Pancreas (tissue), 10 donors: ENCODE results near the gene UBXN11. TPM values are rescaled to one million over a fixed set of nuclear protein-coding genes. Genes with fewer than 3 reads are reported as not detected.

Source experiments
- ATAC-seq, 4 donors: fragments of 200-7000 bp; cut with Tn5 transposase; one replicate each; pipeline versions ENCODE4 v1.8.0 to v1.9.1; 2020; ENCODE audit warnings: mild to moderate bottlenecking in 4 of 4, moderate library complexity in 4 of 4
- DNase-seq, 6 donors: peaks; one replicate each; pipeline ENCODE4 v3.0.0-alpha.2; 2020
- FAIRE-seq: peaks from 2 replicates; lab custom pipeline; 2012; peaks lifted over from hg19 to GRCh38; lab: Jason Lieb, UNC
- H3K27ac ChIP-seq, 4 donors: fragments of 200-600 bp; sonication (generic); 1 replicate in 3 of 4; 2 replicates in 1 of 4; pipeline versions ENCODE4 v1.5.0 to v1.8.0; 2020
- H3K27me3 ChIP-seq, 4 donors: fragments of 200-600 bp; one replicate each; pipeline ENCODE4 v1.8.0; 2021
- H3K36me3 ChIP-seq, 3 donors: fragments of 200-600 bp; sonication (generic) in 1 of 3; one replicate each; pipeline versions ENCODE4 v1.5.0 to v1.8.0; 2020 to 2021
- H3K4me1 ChIP-seq, 3 donors: fragments of 200-600 bp; one replicate each; pipeline ENCODE4 v1.8.0; 2021
- H3K4me3 ChIP-seq, 4 donors: fragments of 200-600 bp; sonication (generic) in 2 of 4; one replicate each; pipeline versions ENCODE4 v1.5.0 to v1.8.0; 2020 to 2021
- H3K9me3 ChIP-seq, 4 donors: fragments of 200-600 bp; one replicate each; pipeline ENCODE4 v1.8.0; 2021
- CTCF ChIP-seq, 4 donors: fragments of 200-600 bp; sonication (generic) in 3 of 4; IDR thresholded peaks; one replicate each; pipeline versions ENCODE4 v1.5.0 to v1.8.0; 2021; ENCODE audit warnings: antibody characterized with exemption in 4 of 4
- WGBS, 2 donors: extraction: QIAGEN DNeasy Blood & Tissue Kit; methylation state at CpG; one replicate each; pipeline ENCODE4 v1.1.7; 2013; 5-methylcytosine and 5-hydroxymethylcytosine counted together
- intact Hi-C, 3 donors: fragments of 100-400 bp; cut with DNase I; formaldehyde crosslinking; loops; one replicate each; pipeline versions ENCODE4 v1.11.1 to v1.14.2; 2022
- polyA plus RNA-seq, 2 donors: library from polyadenylated mRNA; stranded (reverse); fragments of 200-250 nt; gene quantifications; one replicate each; pipeline ENCODE4 v1.2.3, GENCODE V29; 2013
- total RNA-seq, 6 donors: library from RNA; stranded (reverse); fragmentation: NEBNext Ultra II Directional in 4 of 6; extraction: Animal tissue kit (Norgen Biotek cat#: 25700) in 4 of 6; gene quantifications; one replicate each; pipeline versions ENCODE4 v1.2.1 to v1.2.4, GENCODE V29; 2021 to 2023
- donor health status: healthy with polysubstance abuse.
- donor health status: DM: no; HTN: no; CAD: no; lungs with moderate emphysema.
- donor health status: DM: no; HTN: no; CAD: no.
- donor health status: control.
- donor health status: control.
- donor health status: Bipolar disorder and iron deficiency.
- donor health status: DM: yes; HTN: yes; CAD: no.
- donor health status: DM: no; HTN: no; CAD: no.
- donor health status: DM: no; HTN: no; CAD: no.
- donor health status: DM: yes; HTN: yes; CAD: no.

UBXN11 gene
- total and polyA plus RNA-seq, 8 donors, result 8.7 to 61.6 (median 13.9) TPM

GRCh38 chr1:26350343-26350700 lies 43.9 kb upstream of the UBXN11 start:
- no peak overlapping the region for H3K27ac ChIP-seq
- DNase-seq (no peak), ATAC-seq (no peak), FAIRE-seq (no peak)
- TF ChIP-seq CTCF (IDR thresholded peaks at IDR 0.05), result no peak
- no peaks in the 10 kb centered on the region for H3K9me3 ChIP-seq
- no peaks in the 10 kb centered on the region for H3K4me1 ChIP-seq
- 80 to 83% methylated on average over 2 of the region's 2 CpGs for WGBS, 2 donors
- H3K36me3 ChIP-seq, result no peaks in the 10 kb centered on the region
- H3K27me3 ChIP-seq, result no peaks in the 10 kb centered on the region
- H3K4me3 ChIP-seq, result no peak overlapping the region
- intact Hi-C loops, result no loop called here

- intact Hi-C loops, result no loop called here
- Histone ChIP-seq H3K36me3 (no peaks in the 10 kb centered on the region), H3K4me3 (no peak overlapping the region), H3K27ac (no peak overlapping the region), H3K4me1 (no peaks in the 10 kb centered on the region), H3K27me3 (no peaks in the 10 kb centered on the region), H3K9me3 (no peaks in the 10 kb centered on the region)
- no peak for FAIRE-seq
- WGBS, 2 donors, result 64 to 79% methylated on average over 5 of the region's 5 CpGs
- TF ChIP-seq CTCF (IDR thresholded peaks at IDR 0.05), result no peak
- ATAC-seq, result no peak
- no peak for DNase-seq
These were observed 43.4 kb upstream of the UBXN11 start for GRCh38 chr1:26349877-26350244.

- FAIRE-seq (no peak), ATAC-seq (no peak), DNase-seq (no peak)
- Histone ChIP-seq H3K9me3 (no peaks in the 10 kb centered on the region), H3K27me3 (no peaks in the 10 kb centered on the region), H3K4me3 (no peak overlapping the region), H3K4me1 (no peaks in the 10 kb centered on the region), H3K27ac (no peak overlapping the region), H3K36me3 (no peaks in the 10 kb centered on the region)
- TF ChIP-seq CTCF (IDR thresholded peaks at IDR 0.05), result no peak
- intact Hi-C loops, result no loop called here
- WGBS, 2 donors, result 83 to 86% methylated on average over 7 of the region's 7 CpGs
These were observed 42.9 kb upstream of the UBXN11 start for GRCh38 chr1:26349188-26349876.

GRCh38 chr1:26346274-26347033 lies 40.0 kb upstream of the UBXN11 start:
- no peak for FAIRE-seq
- no peak for TF ChIP-seq CTCF (IDR thresholded peaks at IDR 0.05)
- no peaks in the 10 kb centered on the region for H3K9me3 ChIP-seq
- 64 to 71% methylated on average over 10 of the region's 10 CpGs for WGBS, 2 donors
- no peak overlapping the region for H3K4me3 ChIP-seq
- no peaks in the 10 kb centered on the region for H3K36me3 ChIP-seq
- H3K27me3 ChIP-seq, result no peaks in the 10 kb centered on the region
- DNase-seq, result no peak
- H3K4me1 ChIP-seq, result no peaks in the 10 kb centered on the region
- no peak for ATAC-seq
- intact Hi-C loops, result no loop called here
- H3K27ac ChIP-seq, result no peak overlapping the region

- no peak for FAIRE-seq
- no peaks in the 10 kb centered on the region for H3K36me3 ChIP-seq
- no peaks in the 10 kb centered on the region for H3K4me1 ChIP-seq
- no peak overlapping the region for H3K4me3 ChIP-seq
- H3K27me3 ChIP-seq, result no peaks in the 10 kb centered on the region
- WGBS, 2 donors, result 71 to 79% methylated on average over 15 of the region's 15 CpGs
- ATAC-seq, result no peak
- no peak overlapping the region for H3K27ac ChIP-seq
- TF ChIP-seq CTCF (IDR thresholded peaks at IDR 0.05), result no peak
- H3K9me3 ChIP-seq, result no peaks in the 10 kb centered on the region
- no peak for DNase-seq
- intact Hi-C loops, result no loop called here
These were observed 39.3 kb upstream of the UBXN11 start for GRCh38 chr1:26345718-26346117.
